Stimulated activated CD8-positive, alpha-beta memory T cell treated with anti-CD3 and anti-CD28 coated beads, Interleukin-7, amount 100 ng/mL, for 4 hours (primary cell): Measurements from ENCODE around the gene LHX4.

ENCODE experiments used
- DNase-seq, 2 donors: peaks; one replicate each; pipeline ENCODE4 v3.0.0-alpha.2; 2020; ENCODE audit warnings: low read depth in 2 of 2

The LHX4 gene

GRCh38 chr1:180257486-180257885 is 27.4 kb downstream of the LHX4 start:
- DNase-seq: no peak

DNA sequence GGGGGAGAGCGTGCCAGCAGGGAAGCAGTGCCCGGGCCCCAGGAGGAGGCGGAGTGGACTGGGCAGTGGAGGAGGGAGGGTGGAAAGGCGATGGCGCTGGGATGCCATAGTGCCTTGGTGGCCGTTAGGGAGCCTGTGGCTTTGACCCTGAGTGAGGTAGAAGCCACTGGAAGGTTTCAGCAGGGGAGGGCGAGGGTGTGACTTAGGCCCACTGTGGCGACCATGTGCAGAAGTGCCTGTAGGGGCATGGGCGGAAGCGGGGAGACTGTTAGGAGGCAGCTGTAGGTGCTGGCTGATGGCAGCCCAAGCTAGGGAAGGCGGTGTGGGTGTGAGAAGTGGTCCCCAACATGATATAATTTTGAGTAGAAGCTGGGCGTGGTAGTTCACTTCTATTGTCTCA is 28.2 kb downstream of the LHX4 start:
- no peak for DNase-seq

- no peak for DNase-seq
Observed at GRCh38 chr1:180258935-180259334, 28.9 kb downstream of the LHX4 start.

- no peak for DNase-seq
Observed at GRCh38 chr1:180259431-180260338, 29.6 kb downstream of the LHX4 start.

- no peak for DNase-seq
Observed at GRCh38 chr1:180260541-180260940, 30.5 kb downstream of the LHX4 start.

DNA sequence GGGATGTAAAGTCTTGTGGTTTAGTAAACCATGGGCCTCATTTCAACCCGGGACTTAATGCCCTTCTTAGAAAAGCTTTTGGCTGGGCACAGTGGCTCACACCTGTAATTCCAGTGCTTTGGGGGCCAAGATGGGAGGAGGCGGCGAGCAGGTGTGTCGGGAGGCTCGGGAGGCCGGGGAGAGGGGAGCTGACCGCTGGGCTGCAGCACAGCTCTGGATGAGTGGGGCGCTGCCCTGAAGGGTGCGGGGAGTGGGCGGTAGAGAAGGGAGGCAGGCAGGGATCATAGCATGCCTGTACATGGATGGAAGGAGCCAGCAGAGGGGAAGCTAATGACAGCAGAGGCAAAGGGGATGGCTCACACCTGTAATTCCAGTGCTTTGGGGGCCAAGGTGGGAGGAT is 31.0 kb downstream of the LHX4 start:
- no peak for DNase-seq

GRCh38 chr1:180261524-180262155 is 31.6 kb downstream of the LHX4 start:
- no peak for DNase-seq

GRCh38 chr1:180262628-180263488 is 32.8 kb downstream of the LHX4 start:
- DNase-seq: no peak

DNA sequence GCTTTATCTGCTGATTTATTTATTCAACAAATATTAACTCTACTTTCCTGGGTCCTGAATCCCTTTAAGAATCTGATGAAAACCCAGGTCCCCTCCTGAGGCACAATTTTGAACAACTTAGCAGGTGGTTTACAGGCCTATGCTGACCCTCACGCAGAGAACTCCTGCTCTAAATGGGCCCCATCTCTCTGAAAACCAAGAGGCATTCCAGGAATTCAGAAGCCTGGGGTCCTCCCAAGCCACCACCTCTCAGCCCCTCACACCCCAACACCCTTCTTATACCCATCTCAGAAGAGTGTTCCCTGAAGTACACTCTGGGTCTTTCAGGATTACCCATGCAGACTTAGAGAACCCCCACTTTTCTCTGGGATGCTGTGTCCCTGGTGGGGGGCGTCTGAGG is 34.5 kb downstream of the LHX4 start:
- DNase-seq: no peak

- no peak for DNase-seq
Observed at GRCh38 chr1:180265201-180265600, 35.1 kb downstream of the LHX4 start.

- DNase-seq: no peak
Observed at GRCh38 chr1:180265871-180266270, 35.8 kb downstream of the LHX4 start.

DNA sequence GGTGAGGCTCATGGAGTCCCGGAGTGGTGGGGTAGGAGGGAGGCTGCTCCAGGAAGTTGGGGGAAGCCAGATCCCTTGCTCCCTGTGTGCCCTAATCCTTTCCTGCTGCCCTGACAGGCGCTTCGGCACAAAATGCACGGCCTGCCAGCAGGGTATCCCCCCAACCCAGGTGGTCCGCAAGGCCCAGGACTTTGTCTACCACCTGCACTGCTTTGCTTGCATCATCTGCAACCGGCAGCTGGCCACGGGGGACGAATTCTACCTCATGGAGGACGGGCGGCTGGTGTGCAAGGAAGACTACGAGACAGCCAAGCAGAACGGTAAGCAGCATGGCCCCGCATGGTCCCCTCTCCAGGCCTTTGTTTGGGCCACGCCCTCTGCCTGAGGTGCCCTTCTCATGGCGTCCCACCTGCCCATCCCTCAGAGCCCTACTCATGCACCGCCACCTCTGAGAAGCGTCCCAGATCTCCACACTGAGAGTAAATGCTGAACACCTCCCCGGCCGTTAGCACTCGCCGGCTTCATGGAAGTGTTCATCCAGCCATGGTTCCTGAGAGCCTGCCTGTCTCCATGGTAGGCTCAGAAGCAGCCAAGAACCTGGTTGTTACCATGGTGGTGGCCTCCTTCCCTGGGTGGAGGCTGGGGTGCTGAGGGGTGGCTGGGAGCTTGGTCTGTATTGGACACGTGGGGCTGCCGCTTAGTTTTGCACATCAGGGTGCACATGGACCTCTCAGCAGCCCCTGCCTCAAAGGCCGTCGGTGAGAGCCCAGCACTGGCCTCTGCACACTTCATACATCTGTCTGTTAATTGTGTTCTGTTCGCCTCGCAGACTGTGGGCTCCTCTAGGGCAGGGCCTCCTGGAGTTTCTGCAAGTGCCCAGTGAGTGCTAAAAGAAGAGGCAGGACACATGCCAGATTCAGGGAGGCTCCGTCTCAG is 36.5 kb downstream of the LHX4 start:
- DNase-seq: no peak

DNA sequence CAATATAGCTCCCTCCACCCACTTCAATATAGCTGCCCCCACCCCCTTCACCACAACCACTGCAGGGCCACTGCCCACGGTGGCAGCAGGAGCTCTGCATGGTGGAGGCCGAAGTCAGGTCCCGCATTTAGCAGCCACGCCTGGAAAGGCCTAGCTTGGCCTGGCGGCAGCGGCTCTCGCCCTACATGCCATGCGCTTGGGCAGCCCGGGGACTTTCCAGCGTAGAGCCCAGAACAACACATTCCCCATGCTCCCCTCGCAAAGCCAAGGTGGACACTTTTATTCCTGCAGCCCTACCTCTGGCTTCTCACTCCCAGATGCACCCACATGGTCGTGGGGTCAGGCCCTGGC is 37.1 kb downstream of the LHX4 start:
- no peak for DNase-seq

DNA sequence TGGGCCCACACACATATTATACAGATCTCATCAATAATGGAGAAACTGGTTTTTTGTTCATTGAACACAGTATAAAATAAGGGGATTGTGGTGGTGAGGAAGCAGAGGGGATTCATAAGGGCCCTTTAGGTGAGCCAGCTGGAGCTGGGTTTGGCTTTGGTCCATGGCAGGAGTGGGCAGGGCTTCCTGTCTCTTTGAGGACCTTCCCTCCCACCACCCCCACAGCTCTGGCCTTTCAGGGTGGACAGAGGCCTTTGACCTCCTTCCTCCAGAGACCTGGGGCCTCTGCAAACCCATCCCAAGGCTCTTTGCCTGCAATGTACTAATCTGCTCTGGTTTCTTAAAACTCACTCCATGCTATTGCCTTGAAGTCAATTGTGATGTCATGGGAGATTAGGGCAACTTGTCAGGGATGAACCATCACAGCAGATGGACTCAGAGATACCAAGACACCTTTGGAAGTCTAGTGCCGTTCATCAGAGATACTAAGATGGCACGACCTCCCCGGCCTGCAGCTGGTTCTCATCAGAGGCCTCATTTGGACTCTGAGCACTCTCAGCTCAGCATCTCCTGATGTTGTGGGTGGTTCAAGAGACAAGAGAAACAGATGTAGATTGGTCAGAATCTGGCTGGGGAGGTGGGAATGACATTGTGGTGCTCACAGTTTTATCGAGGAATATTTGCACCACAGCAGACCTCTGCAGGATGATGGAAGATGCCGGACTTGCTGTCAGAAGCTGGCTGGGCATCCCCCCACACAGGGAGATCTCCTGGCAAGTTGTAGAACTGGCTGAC is 37.9 kb downstream of the LHX4 start:
- no peak for DNase-seq

- DNase-seq: no peak
Observed at GRCh38 chr1:180268556-180269075, 38.6 kb downstream of the LHX4 start.

DNA sequence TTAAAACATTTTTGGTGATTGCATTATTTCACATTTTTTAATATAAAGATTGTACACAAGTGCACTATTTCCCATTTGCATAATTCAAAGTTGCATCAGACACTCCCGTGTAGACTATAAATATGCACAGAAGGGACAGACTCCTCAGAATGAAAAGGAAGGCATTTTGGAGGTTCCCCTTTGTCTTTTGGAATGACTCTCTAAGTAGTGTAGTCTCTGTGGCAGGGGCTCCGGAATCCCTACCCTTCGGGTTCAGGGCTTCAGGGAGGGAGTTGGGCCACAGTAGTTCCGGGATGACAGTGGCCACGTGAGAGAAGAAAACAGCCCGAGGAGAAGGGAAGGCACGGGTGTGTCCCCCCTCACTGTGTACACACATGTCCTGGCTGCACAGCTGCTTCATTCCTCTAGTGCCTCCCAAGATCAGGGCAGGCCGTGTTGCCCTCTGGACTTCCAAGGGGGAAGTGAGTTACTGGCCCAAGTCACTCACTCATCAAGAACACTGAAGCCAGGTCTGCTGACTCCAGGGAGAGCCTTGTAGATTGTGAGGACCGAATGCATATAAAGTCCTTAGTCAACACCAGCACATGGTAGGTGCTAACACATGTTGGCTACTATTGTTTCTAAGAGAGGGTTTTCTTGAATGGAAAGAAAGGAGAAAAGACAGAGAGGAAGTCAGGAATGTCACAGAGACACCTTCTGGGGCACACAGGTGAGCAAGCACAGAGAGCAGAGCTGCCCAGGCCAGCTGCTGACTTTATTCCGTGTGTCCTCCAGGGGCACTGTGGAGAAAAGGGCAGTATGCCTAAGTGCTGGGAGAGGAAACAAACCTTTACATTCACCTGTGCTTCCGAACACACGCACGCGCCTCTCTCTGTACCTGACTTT is 39.8 kb downstream of the LHX4 start:
- no peak for DNase-seq

DNA sequence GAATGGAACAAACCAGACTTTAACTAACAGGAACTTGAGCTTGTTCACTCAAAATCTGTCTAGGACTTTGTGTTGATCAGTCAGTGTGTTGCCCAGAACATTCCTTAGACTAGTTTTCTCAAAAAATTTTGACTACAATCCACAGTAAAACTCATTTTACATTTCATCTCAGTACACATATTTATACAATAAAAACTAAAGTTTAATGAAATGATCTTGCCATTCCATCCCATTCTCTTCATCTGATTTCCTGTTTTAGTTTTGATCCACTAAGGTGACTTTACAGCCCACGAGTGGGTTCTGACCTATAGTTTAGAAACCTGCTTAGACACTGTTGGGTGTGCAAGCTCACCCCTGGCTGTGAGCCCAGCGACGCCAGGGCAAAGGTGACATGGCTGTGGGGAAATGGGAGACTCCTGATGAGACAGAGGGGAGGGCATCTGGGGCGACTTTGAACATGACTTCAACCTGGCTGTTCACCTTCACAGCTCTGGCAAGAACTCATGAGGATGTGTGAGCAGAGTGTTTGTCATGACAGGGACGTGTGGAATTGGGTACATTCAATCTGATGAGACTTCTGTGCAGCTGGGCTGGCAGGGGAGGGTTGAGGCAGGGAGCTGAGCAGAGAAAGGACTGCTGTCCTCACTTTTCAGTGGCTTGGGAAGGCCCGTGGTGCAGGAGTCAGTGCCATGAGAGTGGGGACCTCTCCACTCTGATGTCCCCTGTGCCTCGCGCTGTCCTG is 40.6 kb downstream of the LHX4 start:
- no peak for DNase-seq
